GM19043 (cell line): Measurements from ENCODE around the gene RAB8B.
"Not testable (repeated sequence)": the region's sequence is repeated elsewhere in the genome, so short reads cannot be mapped to it uniquely, and the experiment has no call there.

ENCODE experiments used
- ATAC-seq: cut with Tn5 transposase; IDR thresholded peaks from one replicate; pipeline ENCODE4 v1.9.1; 2021; ENCODE audit warnings: low read depth; ENCODE audit not compliant: unreplicated experiment

RAB8B gene

GRCh38 chr15:63203451-63204090 lies 14.2 kb downstream of the RAB8B start:
- ATAC-seq: peak; percentile 58

- no peak for ATAC-seq
Measured at GRCh38 chr15:63206079-63206478, 16.7 kb downstream of the RAB8B start.

- not testable (repeated sequence) for ATAC-seq
Measured at GRCh38 chr15:63208824-63209223, 19.4 kb downstream of the RAB8B start.

- no peak for ATAC-seq
Measured at GRCh38 chr15:63210151-63211091, 21.0 kb downstream of the RAB8B start.

GRCh38 chr15:63211092-63211490 lies 21.7 kb downstream of the RAB8B start:
- ATAC-seq: no peak

GRCh38 chr15:63211549-63211948 lies 22.1 kb downstream of the RAB8B start:
- no peak for ATAC-seq

- ATAC-seq: peak; percentile 47
Measured at GRCh38 chr15:63212050-63213004, 22.9 kb downstream of the RAB8B start.

- no peak for ATAC-seq
Measured at GRCh38 chr15:63218100-63218808, 28.8 kb downstream of the RAB8B start.

GRCh38 chr15:63219196-63219710 lies 29.8 kb downstream of the RAB8B start:
- no peak for ATAC-seq

- no peak for ATAC-seq
Measured at GRCh38 chr15:63221346-63221745, 31.9 kb downstream of the RAB8B start.

- no peak for ATAC-seq
Measured at GRCh38 chr15:63223463-63223862, 34.1 kb downstream of the RAB8B start.

- ATAC-seq: no peak
Measured at GRCh38 chr15:63225381-63225780, 36.0 kb downstream of the RAB8B start.

- ATAC-seq: no peak
Measured at GRCh38 chr15:63226155-63226883, 36.9 kb downstream of the RAB8B start.

GRCh38 chr15:63226966-63227401 lies 37.6 kb downstream of the RAB8B start:
- no peak for ATAC-seq

GRCh38 chr15:63227689-63228088 lies 38.3 kb downstream of the RAB8B start:
- ATAC-seq: no peak

- no peak for ATAC-seq
Measured at GRCh38 chr15:63231206-63231605, 41.8 kb downstream of the RAB8B start.

GRCh38 chr15:63231706-63232105 lies 42.3 kb downstream of the RAB8B start:
- no peak for ATAC-seq

- ATAC-seq: no peak
Measured at GRCh38 chr15:63232405-63232804, 43.0 kb downstream of the RAB8B start.

- no peak for ATAC-seq
Measured at GRCh38 chr15:63232943-63233342, 43.5 kb downstream of the RAB8B start.
